Activated T-helper 2 cell treated with anti-CD3 and anti-CD28 coated beads, Interferon-gamma antibody, Interleukin-2, Interleukin-4, amounts not matched to agents 10 μg/mL and 5 μg/mL and 100 μg/mL, durations not matched to agents 14 hours and 24 hours and 36 hours (primary cell): ENCODE measurements around the gene MARCHF3. TPM values are rescaled to one million over a fixed set of nuclear protein-coding genes. Genes with fewer than 3 reads are reported as not detected.
"Not testable (repeated sequence)": the region's sequence is repeated elsewhere in the genome, so short reads cannot be mapped to it uniquely, and the experiment has no call there.

ENCODE experiments used
- DNase-seq: peaks from one replicate; pipeline ENCODE4 v3.0.0; 2021; ENCODE audit warnings: low spot score
- H3K27ac Mint-ChIP-seq: one replicate; pipeline ENCODE4 v1.8.0; 2021; ENCODE audit warnings: mixed read lengths
- H3K27me3 Mint-ChIP-seq: one replicate; pipeline ENCODE4 v1.8.0; 2021; ENCODE audit warnings: low read depth, mixed read lengths
- H3K36me3 Mint-ChIP-seq: one replicate; pipeline ENCODE4 v1.8.0; 2021; ENCODE audit warnings: low read depth, mixed read lengths
- H3K4me1 Mint-ChIP-seq: one replicate; pipeline ENCODE4 v1.8.0; 2021; ENCODE audit warnings: low read depth, mixed read lengths
- H3K4me3 Mint-ChIP-seq: one replicate; pipeline ENCODE4 v1.8.0; 2021; ENCODE audit warnings: low read depth, mild to moderate bottlenecking, moderate library complexity, mixed read lengths
- H3K9me3 Mint-ChIP-seq: one replicate; pipeline ENCODE4 v1.8.0; 2021; ENCODE audit warnings: mixed read lengths
- intact Hi-C: fragments of 100-400 bp; cut with micrococcal nuclease; formaldehyde crosslinking; loops from one replicate; pipeline ENCODE4 v1.15.1; 2023
- total RNA-seq: library from RNA; stranded (reverse); gene quantifications from 2 replicates; pipeline ENCODE4 v1.2.3, GENCODE V29; 2022

MARCHF3 gene
- total RNA-seq, 1 donor from 2014 or later = 1.9 TPM

DNA sequence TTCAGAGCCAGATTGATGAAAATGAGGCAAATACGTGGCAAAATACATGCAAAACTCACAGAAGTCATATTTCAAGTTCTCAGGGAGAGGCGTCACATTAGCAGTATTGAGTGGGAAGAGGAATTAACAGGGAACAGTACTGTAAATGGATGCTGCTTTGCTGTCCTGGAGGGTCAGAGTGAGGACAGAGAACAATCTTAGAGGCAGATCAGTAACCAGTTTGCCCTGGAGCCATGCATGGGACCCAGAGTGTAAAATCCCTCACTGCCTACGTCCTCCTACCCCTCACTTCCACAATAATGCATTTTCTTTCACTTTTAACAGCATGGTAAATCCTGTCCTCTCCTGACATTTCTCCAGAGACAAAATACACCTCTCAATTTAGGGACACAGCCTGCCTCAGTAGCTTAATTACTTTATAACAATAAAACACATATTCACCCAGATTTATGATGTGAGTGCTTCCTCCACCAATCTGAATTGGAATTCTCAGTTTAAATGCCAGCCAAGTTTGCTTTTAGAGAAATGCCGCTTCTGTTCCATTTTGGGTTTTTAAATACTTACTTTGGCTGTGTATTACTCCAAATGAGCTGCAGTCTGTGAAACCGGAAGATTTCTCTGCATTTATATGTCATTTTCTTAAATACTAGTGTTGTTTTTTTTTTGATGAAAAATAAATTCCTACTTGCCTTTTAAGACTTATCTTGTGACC is 183.5 kb downstream of the MARCHF3 start:
- no peak for DNase-seq
- H3K4me3 Mint-ChIP-seq = no peak overlapping the region
- no peaks in the 10 kb centered on the region for H3K36me3 Mint-ChIP-seq
- intact Hi-C loops = no loop called here
- no peaks in the 10 kb centered on the region for H3K9me3 Mint-ChIP-seq
- no peaks in the 10 kb centered on the region for H3K27me3 Mint-ChIP-seq
- H3K4me1 Mint-ChIP-seq = peaks cover 25% of the 10 kb centered on the region
- H3K27ac Mint-ChIP-seq = no peak overlapping the region

DNA sequence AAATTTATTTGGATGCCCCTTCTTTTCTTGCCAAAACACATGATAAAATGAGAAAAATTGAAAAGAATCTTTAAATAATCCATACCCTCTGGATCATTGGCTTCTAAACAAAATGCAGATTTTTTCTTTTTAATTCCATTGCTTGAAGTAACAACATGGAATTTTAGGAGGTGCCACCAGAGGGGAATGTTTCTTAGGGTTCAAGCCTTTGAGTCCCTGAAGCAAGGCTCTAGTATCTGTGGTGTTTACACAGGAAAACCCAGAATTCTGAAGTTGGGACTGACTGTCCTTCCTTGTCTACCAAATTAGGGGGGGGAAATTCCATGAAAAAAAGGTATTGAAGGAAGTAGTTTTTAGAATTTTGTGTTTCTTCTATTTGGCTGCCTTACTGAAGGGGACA is 184.0 kb downstream of the MARCHF3 start:
- Mint-ChIP-seq H3K4me3 (no peak overlapping the region), H3K36me3 (no peaks in the 10 kb centered on the region), H3K9me3 (no peaks in the 10 kb centered on the region), H3K4me1 (peaks cover 20% of the 10 kb centered on the region), H3K27me3 (no peaks in the 10 kb centered on the region), H3K27ac (no peak overlapping the region)
- no peak for DNase-seq
- intact Hi-C loops = no loop called here

DNA sequence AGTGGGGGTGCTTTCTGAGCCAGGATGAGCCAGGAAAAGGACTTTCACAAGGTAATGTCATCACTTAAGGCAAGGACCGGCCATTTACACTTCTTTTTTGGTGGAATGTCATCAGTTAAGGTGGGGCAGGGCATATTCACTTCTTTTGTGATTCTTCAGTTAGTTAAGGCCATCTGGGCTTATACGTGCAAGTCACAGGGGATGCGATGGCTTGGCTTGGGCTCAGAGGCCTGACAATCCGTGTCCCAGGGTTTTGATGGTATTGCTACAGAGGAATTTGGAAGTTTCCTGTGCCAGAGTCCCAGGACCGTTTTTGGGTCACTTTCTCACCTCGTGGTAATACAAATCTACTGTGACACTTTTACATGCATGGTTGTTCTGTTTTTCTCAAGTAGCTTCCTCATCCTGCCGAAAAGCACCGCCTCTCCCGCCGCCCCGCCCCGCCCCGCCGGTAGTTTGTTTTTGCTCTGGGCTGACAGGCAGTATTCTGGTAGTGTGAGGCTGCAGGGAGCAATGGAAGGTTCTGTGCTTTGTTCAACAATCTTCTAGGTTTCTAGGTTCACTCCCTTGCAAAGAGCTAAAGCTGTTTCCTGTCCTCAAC is 184.8 kb downstream of the MARCHF3 start:
- DNase-seq, H3K27me3 Mint-ChIP-seq, H3K4me3 Mint-ChIP-seq, intact Hi-C loops, H3K9me3 Mint-ChIP-seq, H3K36me3 Mint-ChIP-seq: not testable (repeated sequence)
- H3K27ac Mint-ChIP-seq = peak overlapping the region; percentile 33
- H3K4me1 Mint-ChIP-seq = peaks cover 18% of the 10 kb centered on the region

DNA sequence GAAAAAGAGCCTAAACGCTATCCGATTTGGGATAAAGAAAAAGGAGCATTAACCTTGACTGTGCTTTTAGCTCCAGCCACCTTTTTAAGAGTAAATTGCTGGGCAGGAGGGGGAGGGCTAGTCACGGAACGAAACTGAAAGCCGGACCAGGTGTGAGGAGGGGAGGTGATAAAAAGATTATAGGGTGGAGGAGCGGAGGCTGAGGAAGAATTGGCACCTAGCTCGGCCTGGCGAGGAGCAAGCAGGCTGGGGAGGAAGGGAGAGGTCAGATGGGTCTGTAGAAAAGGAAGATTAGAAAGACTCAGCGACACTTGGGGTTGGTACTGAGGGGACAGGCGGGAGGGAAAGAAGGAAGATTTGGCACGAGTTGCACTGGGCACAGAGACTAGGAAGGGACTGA is 187.0 kb downstream of the MARCHF3 start:
- H3K4me1 Mint-ChIP-seq = peaks cover 18% of the 10 kb centered on the region
- DNase-seq, H3K27ac Mint-ChIP-seq, intact Hi-C loops, H3K4me3 Mint-ChIP-seq, H3K9me3 Mint-ChIP-seq, H3K27me3 Mint-ChIP-seq, H3K36me3 Mint-ChIP-seq: not testable (repeated sequence)

DNA sequence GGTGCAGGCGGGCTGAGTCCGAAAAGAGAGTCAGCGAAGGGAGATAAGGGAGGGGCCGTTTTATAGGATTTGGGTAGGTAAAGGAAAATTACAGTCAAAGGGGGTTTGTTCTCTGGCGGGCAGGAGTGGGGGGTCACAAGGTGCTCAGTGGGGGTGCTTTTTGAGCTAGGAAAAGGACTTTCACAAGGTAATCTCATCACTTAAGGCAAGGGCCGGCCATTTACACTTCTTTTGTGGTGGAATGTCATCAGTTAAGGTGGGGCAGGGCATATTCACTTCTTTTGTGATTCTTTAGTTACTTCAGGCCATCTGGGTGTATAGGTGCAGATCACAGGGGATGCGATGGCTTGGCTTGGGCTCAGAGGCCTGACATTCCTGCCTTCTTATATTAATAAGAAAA is 191.0 kb downstream of the MARCHF3 start:
- peaks cover 42% of the 10 kb centered on the region for H3K36me3 Mint-ChIP-seq
- H3K4me1 Mint-ChIP-seq, H3K27ac Mint-ChIP-seq, H3K27me3 Mint-ChIP-seq, intact Hi-C loops, H3K4me3 Mint-ChIP-seq, DNase-seq, H3K9me3 Mint-ChIP-seq: not testable (repeated sequence)

DNA sequence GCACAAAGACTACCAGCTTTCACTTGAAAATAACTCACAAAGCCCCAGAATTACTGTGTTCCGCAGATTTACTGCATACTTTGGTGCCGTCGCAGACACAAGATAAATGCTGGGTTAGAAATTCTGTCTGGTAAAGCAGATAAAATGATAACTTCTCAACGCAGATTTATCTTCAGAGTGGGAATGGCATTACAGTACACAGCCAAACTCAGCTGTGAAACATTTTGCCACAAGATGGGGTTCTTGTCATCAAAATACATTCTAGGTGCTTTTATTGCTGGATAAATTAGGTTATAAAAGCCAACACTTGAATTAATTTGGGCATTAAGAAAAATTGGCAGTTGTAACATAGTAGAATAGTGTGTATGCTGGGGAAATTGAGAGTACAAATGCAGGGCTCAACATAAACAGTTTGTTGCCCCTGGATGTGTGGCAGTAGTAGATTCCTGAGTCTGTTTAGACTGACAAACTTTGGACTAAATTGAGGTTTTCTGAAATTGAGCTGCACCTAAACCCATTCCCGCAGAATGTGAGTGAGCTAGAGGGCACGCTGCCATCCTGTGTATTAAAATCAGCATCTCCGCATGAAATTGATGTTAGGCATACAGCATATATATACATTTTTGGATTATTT is 192.3 kb downstream of the MARCHF3 start:
- Mint-ChIP-seq H3K9me3 (no peaks in the 10 kb centered on the region), H3K27me3 (no peaks in the 10 kb centered on the region), H3K4me1 (peaks cover 5% of the 10 kb centered on the region), H3K36me3 (peaks cover 54% of the 10 kb centered on the region), H3K27ac (no peak overlapping the region), H3K4me3 (no peak overlapping the region)
- no peak for DNase-seq
- intact Hi-C loops = no loop called here

DNA sequence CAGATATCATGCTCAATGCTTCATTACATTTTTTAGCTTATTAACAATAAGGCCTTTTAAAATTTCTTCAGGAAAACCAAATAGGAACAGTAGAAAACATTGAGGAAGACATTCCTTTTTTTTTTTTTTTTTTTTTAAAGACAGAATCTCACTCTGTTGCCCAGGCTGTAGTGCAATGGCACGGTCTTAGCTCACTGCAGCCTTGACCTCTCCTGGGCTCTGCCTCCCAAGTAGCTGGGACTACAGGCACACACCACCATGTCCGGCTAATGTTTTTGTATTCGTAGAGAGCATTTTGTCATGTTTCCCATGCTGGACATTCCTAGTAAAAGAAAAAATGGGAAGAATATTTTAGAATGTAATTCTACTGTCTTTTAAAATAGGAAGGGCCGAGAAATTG is 193.1 kb downstream of the MARCHF3 start:
- Mint-ChIP-seq H3K27me3 (no peaks in the 10 kb centered on the region), H3K4me1 (peaks cover 5% of the 10 kb centered on the region), H3K4me3 (no peak overlapping the region), H3K9me3 (no peaks in the 10 kb centered on the region), H3K27ac (no peak overlapping the region), H3K36me3 (peaks cover 61% of the 10 kb centered on the region)
- intact Hi-C loops = no loop called here
- DNase-seq = no peak

DNA sequence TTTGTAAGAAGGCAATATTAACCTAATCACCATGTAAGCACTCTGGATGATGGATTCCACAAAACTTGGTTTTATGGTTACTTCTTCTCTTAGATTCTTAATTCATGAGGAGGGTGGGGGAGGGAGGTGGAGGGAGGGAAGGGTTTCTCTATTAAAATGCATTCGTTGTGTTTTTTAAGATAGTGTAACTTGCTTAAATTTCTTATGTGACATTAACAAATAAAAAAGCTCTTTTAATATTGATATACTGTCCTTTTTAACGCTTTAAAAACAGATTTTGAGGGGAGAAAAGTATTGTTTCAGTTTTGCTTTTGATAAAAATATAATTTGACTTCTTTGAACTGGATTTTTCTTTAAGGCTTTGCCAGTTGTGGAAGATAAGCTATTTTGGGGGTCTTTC is 193.6 kb downstream of the MARCHF3 start:
- intact Hi-C loops = no loop called here
- Mint-ChIP-seq H3K36me3 (peaks cover 61% of the 10 kb centered on the region), H3K4me1 (peaks cover 5% of the 10 kb centered on the region), H3K27me3 (no peaks in the 10 kb centered on the region), H3K27ac (no peak overlapping the region), H3K4me3 (no peak overlapping the region), H3K9me3 (no peaks in the 10 kb centered on the region)
- DNase-seq = no peak

DNA sequence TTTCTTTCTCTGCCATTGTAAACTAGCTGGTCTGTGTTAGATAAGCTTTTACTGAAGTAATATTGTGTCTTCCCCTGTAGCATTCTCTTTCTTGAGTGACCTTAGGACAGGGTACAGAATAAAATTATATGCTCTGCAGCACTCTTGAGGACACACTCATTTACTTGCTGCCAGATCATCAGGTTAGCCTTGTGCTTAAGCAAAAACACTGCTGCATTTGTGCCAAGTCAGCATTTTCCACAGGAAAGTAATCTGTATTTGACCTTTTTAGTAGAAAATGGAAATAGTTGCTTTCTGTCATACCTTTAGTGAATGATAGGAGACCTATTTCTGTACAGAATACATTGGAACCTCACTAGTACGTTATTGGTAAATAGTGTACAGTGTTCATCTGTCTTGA is 199.2 kb downstream of the MARCHF3 start:
- intact Hi-C loops = no loop called here
- Mint-ChIP-seq H3K27me3 (no peaks in the 10 kb centered on the region), H3K36me3 (peaks cover 84% of the 10 kb centered on the region), H3K4me3 (no peak overlapping the region), H3K27ac (peak overlapping the region; percentile 8), H3K9me3 (no peaks in the 10 kb centered on the region), H3K4me1 (peaks cover 9% of the 10 kb centered on the region)
- no peak for DNase-seq

DNA sequence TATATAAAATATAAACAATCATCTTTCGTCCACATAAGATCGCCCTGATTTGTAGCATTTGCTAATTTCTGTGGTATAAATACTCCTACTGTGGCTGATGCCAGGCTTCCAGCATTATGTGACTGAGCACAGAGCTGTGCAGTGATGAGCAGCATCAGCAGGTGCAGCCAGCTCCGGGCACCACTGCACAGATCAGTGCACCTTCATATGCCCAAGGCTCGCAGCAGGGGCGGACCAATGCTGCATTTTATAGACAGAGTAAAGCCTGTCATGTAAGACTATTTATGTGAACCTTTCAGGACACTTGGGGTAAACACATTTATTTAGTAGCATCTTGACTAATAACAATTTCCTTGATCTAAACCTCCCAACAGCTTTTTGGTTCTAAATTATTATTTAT is 200.3 kb downstream of the MARCHF3 start:
- peaks cover 84% of the 10 kb centered on the region for H3K36me3 Mint-ChIP-seq
- H3K4me3 Mint-ChIP-seq = no peak overlapping the region
- peaks cover 9% of the 10 kb centered on the region for H3K4me1 Mint-ChIP-seq
- intact Hi-C loops = no loop called here
- no peaks in the 10 kb centered on the region for H3K9me3 Mint-ChIP-seq
- H3K27ac Mint-ChIP-seq = no peak overlapping the region
- H3K27me3 Mint-ChIP-seq = no peaks in the 10 kb centered on the region
- DNase-seq = no peak

DNA sequence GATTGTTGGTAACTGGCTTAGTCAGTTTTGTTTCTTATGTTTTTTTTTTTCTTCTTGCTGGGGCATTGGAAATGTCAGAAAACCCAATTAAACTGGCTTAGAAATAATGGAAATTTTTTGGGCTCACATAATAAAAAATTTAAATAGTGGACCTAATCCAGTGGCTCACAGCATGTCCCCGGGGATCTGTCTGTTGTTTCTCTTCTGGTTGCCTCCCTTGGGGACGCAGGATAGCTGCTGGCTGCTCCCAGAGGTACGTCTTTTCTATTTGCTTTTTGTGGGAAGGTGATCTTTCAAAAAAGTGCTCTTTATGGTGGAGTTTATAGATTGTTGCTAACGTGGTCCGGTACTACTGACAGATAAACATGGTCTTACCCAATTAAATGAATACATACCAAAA is 201.3 kb downstream of the MARCHF3 start:
- intact Hi-C loops = no loop called here

DNA sequence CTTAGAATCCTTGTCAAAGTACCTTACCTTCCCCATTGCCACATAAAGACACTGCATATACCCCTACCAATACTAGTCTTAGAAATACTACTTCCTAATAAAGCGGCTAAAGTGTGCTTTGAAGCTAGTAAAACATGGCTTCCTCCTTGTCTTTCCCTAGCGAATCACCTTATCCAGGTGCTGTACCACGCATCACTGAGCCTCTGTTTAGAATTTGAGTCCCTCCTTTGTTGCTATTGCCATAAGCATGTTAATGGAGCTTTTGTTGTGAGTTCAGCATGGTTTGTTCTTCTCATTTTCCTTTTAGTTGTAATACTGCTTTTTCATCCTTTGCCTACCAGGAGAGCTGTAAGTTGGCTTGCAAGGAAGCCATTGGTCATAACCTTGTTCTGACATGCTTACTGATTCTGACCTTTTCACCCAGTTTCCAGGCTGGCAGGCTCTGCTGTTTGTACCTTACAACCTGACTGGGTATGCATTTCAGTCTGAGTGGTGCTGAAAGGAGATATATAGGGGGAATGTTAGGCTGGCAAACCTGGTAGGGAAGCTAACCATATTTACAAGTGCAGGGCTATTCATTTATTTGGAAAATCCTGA is 203.6 kb downstream of the MARCHF3 start:
- Mint-ChIP-seq H3K4me1 (peaks cover 9% of the 10 kb centered on the region), H3K36me3 (peaks cover 80% of the 10 kb centered on the region), H3K27me3 (no peaks in the 10 kb centered on the region), H3K4me3 (no peak overlapping the region), H3K27ac (no peak overlapping the region), H3K9me3 (no peaks in the 10 kb centered on the region)
- no peak for DNase-seq
- intact Hi-C loops = no loop called here

More for the DNA sequence above, 201.3 kb downstream of the MARCHF3 start:
- no peaks in the 10 kb centered on the region for H3K9me3 Mint-ChIP-seq
- peaks cover 6% of the 10 kb centered on the region for H3K4me1 Mint-ChIP-seq
- no peaks in the 10 kb centered on the region for H3K27me3 Mint-ChIP-seq
- no peak overlapping the region for H3K4me3 Mint-ChIP-seq
- no peak overlapping the region for H3K27ac Mint-ChIP-seq
- peaks cover 77% of the 10 kb centered on the region for H3K36me3 Mint-ChIP-seq
- no peak for DNase-seq

DNA sequence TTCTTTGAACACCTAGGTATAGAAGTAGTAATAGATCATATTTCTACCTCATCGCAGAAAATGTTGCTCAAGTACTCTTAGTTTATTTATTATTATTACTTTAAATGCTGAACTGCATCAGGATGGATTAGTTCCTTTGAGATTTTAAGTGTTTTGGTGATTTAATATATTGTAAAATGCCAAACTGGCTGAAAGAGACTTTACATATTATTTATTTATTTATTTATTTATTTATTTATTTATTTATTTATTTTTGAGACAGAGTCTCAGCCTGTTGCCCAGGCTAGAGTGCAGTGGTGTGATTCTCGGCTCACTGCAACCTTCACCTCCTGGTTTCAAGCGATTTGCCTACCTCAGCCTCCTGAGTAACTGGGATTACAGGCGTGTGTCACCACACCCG is 211.1 kb downstream of the MARCHF3 start:
- Mint-ChIP-seq H3K4me3 (no peak overlapping the region), H3K27ac (no peak overlapping the region), H3K4me1 (peaks cover 16% of the 10 kb centered on the region), H3K36me3 (peaks cover 74% of the 10 kb centered on the region), H3K27me3 (no peaks in the 10 kb centered on the region), H3K9me3 (no peaks in the 10 kb centered on the region)
- no peak for DNase-seq
- intact Hi-C loops = no loop called here
